HEK293 (cell line): Measurements from ENCODE around the gene PRELID2.

Source experiments
- HOXA7 ChIP-seq: sonication (generic); formaldehyde crosslinking; IDR thresholded peaks from 2 replicates; pipeline ENCODE4 v1.8.1; 2022; ENCODE audit warnings: missing genetic modification reagents, borderline replicate concordance
- ZNF140 ChIP-seq: fragments of 450-650 bp; formaldehyde crosslinking; IDR thresholded peaks from 2 replicates; pipeline ENCODE4 v1.5.1; 2016; ENCODE audit warnings: missing biosample characterization, missing genetic modification characterization
- ZNF302 ChIP-seq: fragments of 450-650 bp; formaldehyde crosslinking; IDR thresholded peaks from 2 replicates; pipeline ENCODE4 v1.5.1; 2016; ENCODE audit warnings: missing biosample characterization, missing genetic modification characterization, low read depth
- ZNF530 ChIP-seq: fragments of 450-650 bp; formaldehyde crosslinking; IDR thresholded peaks from 2 replicates; pipeline ENCODE4 v1.5.1; 2016; ENCODE audit warnings: low read depth, missing biosample characterization, missing genetic modification characterization

DNA sequence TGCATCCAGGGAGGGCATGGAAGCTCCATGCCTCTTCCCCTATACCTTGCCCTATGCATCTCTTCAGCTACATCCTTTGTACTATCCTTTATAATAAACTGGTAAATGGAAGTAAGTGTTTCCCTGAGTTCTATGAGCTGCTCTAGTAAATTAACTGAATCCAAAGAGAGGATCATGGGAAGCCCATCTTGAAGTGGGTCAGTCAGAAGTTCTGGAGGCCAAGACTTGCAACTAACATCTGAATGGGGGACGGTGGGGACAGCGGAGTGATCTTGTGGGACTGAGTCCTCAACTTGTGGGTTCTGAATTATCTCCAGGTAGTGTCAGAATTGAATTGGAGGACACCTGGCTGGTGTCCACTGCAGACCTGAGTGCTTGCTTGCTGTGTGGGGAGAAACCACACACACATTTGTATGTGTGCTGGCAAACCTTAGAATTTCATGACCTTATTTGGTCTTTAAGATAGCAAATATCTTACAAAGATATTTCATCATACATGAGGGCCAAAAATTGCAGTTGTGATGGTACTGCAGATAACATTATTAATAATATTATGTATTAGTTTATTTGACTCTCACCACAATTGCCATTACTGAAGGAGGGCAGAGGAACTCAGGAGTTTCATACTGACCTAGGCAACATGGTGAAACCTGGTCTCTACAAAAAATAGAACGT is 5.5 kb upstream of the PRELID2 start:
- TF ChIP-seq HOXA7 (CRISPR knock-in tag) (no peak), ZNF530 (tag by site-specific recombination) (no peak), ZNF302 (tag by site-specific recombination) (no peak), ZNF140 (tag by site-specific recombination) (no peak)
